BLaER1 treated with 17β-estradiol and CSF1 and Interleukin-3, amounts not matched to agents 10 nM and 100 nM (cell line): ENCODE results near the gene MYO5A.
"Not testable (repeated sequence)": the region's sequence is repeated elsewhere in the genome, so short reads cannot be mapped to it uniquely, and the experiment has no call there.

Experiments
- H3K27ac ChIP-seq, 11 experiments: shearing (Covaris generic); formaldehyde crosslinking; 2 replicates each; pipeline ENCODE4 v1.8.1; 2022
- H3K27me3 ChIP-seq, 11 experiments: shearing (Covaris generic); formaldehyde crosslinking; 2 replicates each; pipeline ENCODE4 v1.8.1; 2022
- H3K36me3 ChIP-seq, 11 experiments: shearing (Covaris generic); formaldehyde crosslinking; 2 replicates each; pipeline ENCODE4 v1.8.1; 2022
- H3K4me1 ChIP-seq, 10 experiments: shearing (Covaris generic); formaldehyde crosslinking; 2 replicates each; pipeline ENCODE4 v1.8.1; 2022
- H3K4me2 ChIP-seq, 11 experiments: shearing (Covaris generic); formaldehyde crosslinking; 2 replicates each; pipeline ENCODE4 v1.8.1; 2022
- H3K4me3 ChIP-seq, 10 experiments: shearing (Covaris generic); formaldehyde crosslinking; 2 replicates each; pipeline ENCODE4 v1.8.1; 2022
- H3K9ac ChIP-seq, 11 experiments: shearing (Covaris generic); formaldehyde crosslinking; 2 replicates each; pipeline ENCODE4 v1.8.1; 2022
- H3K9me3 ChIP-seq, 11 experiments: shearing (Covaris generic); formaldehyde crosslinking; replicated peaks in 1 of 11; 2 replicates each; pipeline ENCODE4 v1.8.1; 2022
- H4K20me1 ChIP-seq, 11 experiments: shearing (Covaris generic); formaldehyde crosslinking; 2 replicates each; pipeline ENCODE4 v1.8.1; 2022
- Cebpa-rat ChIP-seq, 11 experiments: shearing (Covaris generic); IDR thresholded peaks; 2 replicates each; pipeline ENCODE4 v1.8.1; 2022

Gene MYO5A

DNA sequence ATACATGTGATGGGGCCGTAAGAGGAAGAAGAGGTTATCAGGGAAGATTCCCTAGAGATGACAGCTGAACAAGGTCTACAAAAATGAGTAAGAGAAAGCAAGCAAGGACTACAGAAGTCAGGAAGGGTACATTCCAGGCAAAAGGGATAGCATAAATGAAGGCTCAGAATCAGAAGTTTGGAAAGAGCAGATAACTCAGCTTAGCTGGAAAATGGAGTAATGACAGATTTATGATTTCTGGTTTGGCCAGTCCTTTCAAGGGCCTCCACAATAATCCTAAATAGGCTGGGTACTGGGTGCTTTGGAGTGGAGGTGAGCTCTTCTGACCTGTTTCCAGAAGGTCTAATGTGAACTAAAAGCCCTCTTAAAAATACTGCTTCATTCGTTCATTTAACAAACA lies 110.7 kb downstream of the MYO5A start:
- TF ChIP-seq Cebpa-rat (IDR thresholded peaks at IDR 0.05) = no peak
- no peak overlapping the region for H3K4me2 ChIP-seq
- no peak overlapping the region for H3K4me3 ChIP-seq
- no peaks in the 10 kb centered on the region for H3K27me3 ChIP-seq
- no peaks in the 10 kb centered on the region for H3K9me3 ChIP-seq
- H3K4me1 ChIP-seq = peaks cover 0 to 18% (median 6%) of the 10 kb centered on the region in 10 experiments; a peak in 11 of 20 replicates
- no peak overlapping the region for H3K27ac ChIP-seq
- H3K9ac ChIP-seq = no peak overlapping the region
- peaks cover 0 to 69% (median 20%) of the 10 kb centered on the region in 11 experiments; a peak in 20 of 22 replicates for H3K36me3 ChIP-seq
- no peaks in the 10 kb centered on the region for H4K20me1 ChIP-seq

DNA sequence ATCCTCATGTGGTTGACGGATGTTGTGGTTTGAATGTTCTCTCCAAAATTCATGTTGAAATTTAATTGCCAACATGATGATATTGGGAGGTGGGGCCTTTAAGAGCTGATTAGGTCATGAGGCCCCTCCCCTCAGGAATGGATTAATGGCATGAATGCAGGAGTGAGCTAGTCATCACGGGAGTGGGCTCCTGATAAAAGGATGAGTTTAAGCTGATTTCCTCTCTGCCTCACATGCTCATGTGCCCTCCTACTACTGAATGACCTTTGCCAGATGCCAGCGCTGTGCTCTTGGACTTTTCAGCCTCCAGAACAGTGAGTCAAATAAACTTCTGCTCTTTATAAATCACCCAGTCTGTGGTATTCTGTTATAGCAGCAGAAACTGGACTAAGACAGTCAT lies 111.2 kb downstream of the MYO5A start:
- peaks cover 0 to 69% (median 15%) of the 10 kb centered on the region in 11 experiments; a peak in 20 of 22 replicates for H3K36me3 ChIP-seq
- peaks cover 0 to 18% (median 6%) of the 10 kb centered on the region in 10 experiments; a peak in 11 of 20 replicates for H3K4me1 ChIP-seq
- H3K4me3 ChIP-seq = no peak overlapping the region
- H3K9ac ChIP-seq = no peak overlapping the region
- no peak overlapping the region for H3K27ac ChIP-seq
- H3K27me3 ChIP-seq = no peaks in the 10 kb centered on the region
- H4K20me1 ChIP-seq = no peaks in the 10 kb centered on the region
- no peak for TF ChIP-seq Cebpa-rat (IDR thresholded peaks at IDR 0.05)
- no peaks in the 10 kb centered on the region for H3K9me3 ChIP-seq
- H3K4me2 ChIP-seq = no peak overlapping the region

DNA sequence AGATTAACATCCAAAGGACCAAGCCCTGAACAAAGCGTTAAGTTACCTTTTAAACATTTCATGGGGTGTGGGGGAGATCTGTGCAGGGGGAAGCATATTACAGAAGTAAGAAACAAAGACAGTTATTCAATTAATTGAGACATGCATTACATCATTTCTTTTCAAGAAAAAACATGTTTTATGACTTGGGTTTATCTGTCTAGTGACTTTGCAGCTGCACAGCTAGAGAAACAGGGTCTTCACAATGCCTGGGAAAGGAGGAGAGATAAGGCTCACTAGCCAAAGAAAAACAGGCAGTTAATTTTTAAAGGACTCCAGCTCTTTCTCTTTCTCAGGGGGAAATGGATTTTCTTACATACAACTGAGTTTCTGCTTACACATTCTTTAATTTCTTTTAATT lies 112.1 kb downstream of the MYO5A start:
- H3K4me2 ChIP-seq, H3K27me3 ChIP-seq, H3K9ac ChIP-seq, H4K20me1 ChIP-seq, H3K9me3 ChIP-seq, H3K4me3 ChIP-seq, H3K27ac ChIP-seq: not testable (repeated sequence)
- Histone ChIP-seq H3K36me3 (peaks cover 0 to 67% (median 14%) of the 10 kb centered on the region in 11 experiments; a peak in 17 of 22 replicates), H3K4me1 (peaks cover 0 to 17% (median 6%) of the 10 kb centered on the region in 10 experiments; a peak in 11 of 20 replicates)

DNA sequence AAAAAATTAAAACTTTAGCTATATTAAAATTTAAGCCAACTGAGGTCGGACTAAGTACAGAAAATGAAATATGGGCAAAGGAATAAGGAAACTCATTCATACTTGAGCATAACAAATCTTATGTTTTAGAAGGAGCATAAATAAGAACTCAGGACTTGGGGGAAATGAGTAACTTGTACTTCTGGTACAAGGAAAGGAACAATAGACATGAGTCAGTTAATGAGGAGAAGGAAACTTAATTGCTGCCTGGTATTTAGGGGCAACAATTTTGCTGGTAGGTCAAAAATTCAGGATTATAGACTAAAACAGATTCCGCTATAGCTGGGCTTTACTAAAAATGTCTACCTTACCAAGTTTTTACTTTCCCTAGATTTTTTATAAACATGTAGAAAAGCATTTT lies 113.1 kb downstream of the MYO5A start:
- Histone ChIP-seq H3K9ac (no peak overlapping the region), H3K4me1 (peaks cover 0 to 8% (median 0%) of the 10 kb centered on the region in 10 experiments; a peak in 4 of 20 replicates), H3K9me3 (no peaks in the 10 kb centered on the region), H3K27me3 (no peaks in the 10 kb centered on the region), H3K27ac (no peak overlapping the region), H3K36me3 (peaks cover 0 to 68% (median 15%) of the 10 kb centered on the region in 11 experiments; a peak in 18 of 22 replicates), H3K4me2 (no peak overlapping the region), H4K20me1 (no peaks in the 10 kb centered on the region), H3K4me3 (no peak overlapping the region)
- TF ChIP-seq Cebpa-rat (IDR thresholded peaks at IDR 0.05) = no peak

DNA sequence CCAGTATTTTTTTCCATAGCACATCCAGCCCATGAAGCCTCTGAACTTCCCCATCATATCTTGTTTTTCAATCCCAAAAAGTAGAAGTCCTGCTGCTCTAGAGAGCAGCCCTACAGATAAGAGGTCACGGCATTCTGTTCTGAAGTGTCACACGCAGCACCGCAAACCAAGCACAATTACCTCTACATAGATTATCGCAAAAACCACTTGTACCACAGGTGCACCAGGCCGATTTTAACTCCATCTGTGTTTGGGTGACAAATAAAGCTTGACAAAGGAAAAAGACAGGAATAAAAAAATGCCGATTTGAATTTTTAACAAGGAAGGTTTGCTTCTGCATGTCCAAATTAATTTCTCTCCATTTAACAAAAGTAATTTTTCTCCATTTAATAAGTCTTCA lies 113.7 kb downstream of the MYO5A start:
- no peaks in the 10 kb centered on the region for H4K20me1 ChIP-seq
- no peak for TF ChIP-seq Cebpa-rat (IDR thresholded peaks at IDR 0.05)
- no peak overlapping the region for H3K27ac ChIP-seq
- H3K36me3 ChIP-seq = peaks cover 0 to 71% (median 16%) of the 10 kb centered on the region in 11 experiments; a peak in 21 of 22 replicates
- H3K4me2 ChIP-seq = no peak overlapping the region
- no peak overlapping the region for H3K4me3 ChIP-seq
- no peaks in the 10 kb centered on the region for H3K9me3 ChIP-seq
- H3K9ac ChIP-seq = no peak overlapping the region
- peaks cover 0 to 6% (median 0%) of the 10 kb centered on the region in 10 experiments; a peak in 4 of 20 replicates for H3K4me1 ChIP-seq
- H3K27me3 ChIP-seq = no peaks in the 10 kb centered on the region

DNA sequence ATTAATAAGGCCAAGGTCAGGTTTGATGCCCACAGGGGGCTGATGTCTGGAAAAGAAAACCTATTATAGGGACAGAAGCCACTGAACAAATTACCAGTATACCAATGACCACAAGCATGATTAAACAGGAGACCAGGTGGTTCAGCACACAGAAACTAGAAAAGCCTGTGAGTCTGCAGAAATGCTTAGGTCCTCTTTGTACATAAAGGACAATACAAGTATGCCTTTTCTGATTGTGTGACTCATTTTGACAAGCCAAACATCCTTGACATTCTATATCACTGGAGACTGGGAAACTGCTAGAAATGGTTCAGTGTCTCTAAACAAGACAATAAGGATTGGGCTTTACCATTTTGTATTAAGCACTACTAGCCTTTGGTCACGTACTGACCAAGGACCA lies 119.9 kb downstream of the MYO5A start:
- H4K20me1 ChIP-seq = no peaks in the 10 kb centered on the region
- TF ChIP-seq Cebpa-rat (IDR thresholded peaks at IDR 0.05) = no peak
- H3K4me2 ChIP-seq = no peak overlapping the region
- H3K9me3 ChIP-seq = no peaks in the 10 kb centered on the region; a peak in 1 of 22 replicates
- no peak overlapping the region for H3K9ac ChIP-seq
- no peak overlapping the region for H3K4me3 ChIP-seq
- no peaks in the 10 kb centered on the region for H3K27me3 ChIP-seq
- H3K4me1 ChIP-seq = no peaks in the 10 kb centered on the region
- no peak overlapping the region for H3K27ac ChIP-seq
- H3K36me3 ChIP-seq = peaks cover 11 to 76% (median 33%) of the 10 kb centered on the region in 11 experiments; a peak in 20 of 22 replicates

DNA sequence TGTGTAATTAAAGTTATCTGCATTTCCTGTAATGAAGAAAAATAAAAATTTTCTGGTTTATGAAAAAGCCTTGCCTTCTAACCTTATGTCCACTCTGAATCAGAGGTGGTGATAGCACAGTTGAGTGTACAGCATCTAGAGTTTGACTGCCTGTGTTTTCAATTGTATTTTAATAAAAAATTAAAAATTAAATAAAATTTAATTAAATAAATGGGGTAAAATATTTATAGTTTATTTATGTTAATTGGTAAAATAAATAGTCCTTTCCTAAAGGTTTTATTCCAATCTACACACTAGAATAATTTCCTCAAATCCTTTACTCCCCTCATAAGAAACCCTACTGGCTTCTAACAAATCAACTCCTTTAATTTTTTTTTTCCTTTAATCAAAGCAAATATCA lies 121.3 kb downstream of the MYO5A start:
- Histone ChIP-seq H3K4me2 (no peak overlapping the region), H3K4me1 (no peaks in the 10 kb centered on the region), H3K27me3 (no peaks in the 10 kb centered on the region), H3K4me3 (no peak overlapping the region), H3K9me3 (no peaks in the 10 kb centered on the region; a peak in 1 of 22 replicates), H3K36me3 (peaks cover 14 to 76% (median 38%) of the 10 kb centered on the region in 11 experiments; a peak in 21 of 22 replicates), H4K20me1 (no peaks in the 10 kb centered on the region), H3K9ac (no peak overlapping the region), H3K27ac (no peak overlapping the region)
- no peak for TF ChIP-seq Cebpa-rat (IDR thresholded peaks at IDR 0.05)

DNA sequence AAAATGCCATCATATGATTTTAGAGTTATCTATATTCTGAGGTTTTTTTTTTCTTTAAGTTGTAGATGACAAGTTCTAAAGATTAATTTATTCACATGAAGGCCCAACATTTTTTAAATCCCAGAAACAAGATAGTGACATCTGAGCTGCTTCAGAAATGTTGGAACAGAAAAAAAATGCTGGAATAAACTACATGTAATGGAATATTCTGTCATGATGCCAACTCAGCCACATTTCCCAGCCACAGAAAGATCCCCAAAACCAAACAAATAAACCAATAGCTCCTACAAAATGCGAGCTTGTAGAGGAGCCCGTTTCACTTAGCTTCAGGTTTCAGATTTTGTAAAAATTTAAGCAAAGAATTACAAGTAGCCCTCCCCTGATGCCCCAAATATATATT lies 122.1 kb downstream of the MYO5A start:
- no peak overlapping the region for H3K27ac ChIP-seq
- H3K27me3 ChIP-seq = no peaks in the 10 kb centered on the region
- H4K20me1 ChIP-seq = no peaks in the 10 kb centered on the region
- no peaks in the 10 kb centered on the region; a peak in 1 of 22 replicates for H3K9me3 ChIP-seq
- no peak for TF ChIP-seq Cebpa-rat (IDR thresholded peaks at IDR 0.05)
- no peak overlapping the region for H3K9ac ChIP-seq
- peaks cover 14 to 81% (median 43%) of the 10 kb centered on the region in 11 experiments; a peak in 21 of 22 replicates for H3K36me3 ChIP-seq
- H3K4me1 ChIP-seq = no peaks in the 10 kb centered on the region
- no peak overlapping the region for H3K4me2 ChIP-seq
- no peak overlapping the region for H3K4me3 ChIP-seq

DNA sequence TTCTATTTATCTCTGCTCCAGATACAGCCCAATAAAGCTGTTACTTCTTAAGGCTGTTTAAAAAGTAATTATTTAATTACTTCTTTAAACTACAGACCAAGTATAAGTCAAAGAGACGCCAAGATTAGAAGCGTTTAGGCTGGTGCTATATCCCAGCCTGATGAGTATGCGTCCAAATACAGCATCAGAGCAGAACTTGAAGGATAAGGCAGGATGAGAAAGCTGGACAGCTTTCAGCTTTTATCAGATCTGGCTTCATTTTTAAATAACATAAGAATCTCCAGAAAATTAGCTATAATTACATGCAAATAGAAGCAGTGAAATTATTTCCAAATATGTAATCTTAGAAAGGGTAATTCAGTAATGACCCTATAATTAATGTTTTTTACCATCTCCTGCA lies 122.8 kb downstream of the MYO5A start:
- no peaks in the 10 kb centered on the region for H4K20me1 ChIP-seq
- H3K9ac ChIP-seq = no peak overlapping the region
- no peaks in the 10 kb centered on the region; a peak in 1 of 22 replicates for H3K9me3 ChIP-seq
- H3K4me2 ChIP-seq = no peak overlapping the region
- no peak for TF ChIP-seq Cebpa-rat (IDR thresholded peaks at IDR 0.05)
- no peak overlapping the region for H3K27ac ChIP-seq
- H3K27me3 ChIP-seq = no peaks in the 10 kb centered on the region
- peaks cover 14 to 81% (median 43%) of the 10 kb centered on the region in 11 experiments; a peak in 21 of 22 replicates for H3K36me3 ChIP-seq
- no peaks in the 10 kb centered on the region for H3K4me1 ChIP-seq
- no peak overlapping the region for H3K4me3 ChIP-seq

DNA sequence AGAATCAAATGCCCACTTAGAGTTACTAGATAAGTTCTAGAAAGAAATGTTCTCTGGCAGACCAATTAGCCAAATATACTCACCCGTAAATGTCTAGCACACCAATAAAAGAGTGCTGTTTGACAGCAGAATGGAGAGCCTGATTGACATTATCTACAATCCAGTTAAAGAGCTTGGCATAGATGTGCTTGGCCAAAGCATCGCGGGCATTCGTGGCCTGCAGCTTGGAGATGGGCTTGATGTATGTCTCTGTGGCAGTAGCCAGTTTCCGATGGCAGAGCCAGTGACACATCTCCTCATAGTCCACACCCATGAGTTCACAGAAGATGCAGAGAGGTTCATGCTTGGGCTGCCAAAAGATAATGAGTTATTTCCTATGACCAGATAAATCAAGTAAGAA lies 131.6 kb downstream of the MYO5A start:
- H3K36me3 ChIP-seq = peaks cover 8 to 72% (median 21%) of the 10 kb centered on the region in 11 experiments; a peak in 20 of 22 replicates
- H3K4me2 ChIP-seq = no peak overlapping the region
- H3K9me3 ChIP-seq = no peaks in the 10 kb centered on the region
- no peak for TF ChIP-seq Cebpa-rat (IDR thresholded peaks at IDR 0.05)
- H4K20me1 ChIP-seq = 0 out of 22 replicates have a peak, but pooled peaks cover 0 to 4% (median 0%) of the 10 kb centered on the region in 11 experiments
- no peak overlapping the region for H3K4me3 ChIP-seq
- no peak overlapping the region for H3K9ac ChIP-seq
- no peaks in the 10 kb centered on the region for H3K4me1 ChIP-seq
- no peaks in the 10 kb centered on the region for H3K27me3 ChIP-seq
- no peak overlapping the region for H3K27ac ChIP-seq
